Panc1 (cell line): ENCODE measurements around the gene GPR176. TPM values are rescaled to one million over a fixed set of nuclear protein-coding genes. Genes with fewer than 3 reads are reported as not detected.

ENCODE experiments used
- ATAC-seq: fragments of 200-7000 bp; cut with Tn5 transposase; 2 replicates; pipeline ENCODE4 v1.9.1; 2020; ENCODE audit warnings: mild to moderate bottlenecking, moderate library complexity
- BruUV-seq: library from RNA; stranded (reverse); fragments of 400-500 nt; replicated peaks from 2 replicates; lab custom pipeline; 2021; lab: Mats Ljungman, UMichigan
- CTCF ChIA-PET: fragments of 300-600 bp; sonication (Branson Sonifier 250); formaldehyde crosslinking; loops from one replicate; lab custom pipeline; 2022; ENCODE audit warnings: antibody characterized with exemption; lab: Charles Lee
- POLR2A ChIA-PET: fragments of 300-600 bp; sonication (Branson Sonifier 250); formaldehyde crosslinking; loops from one replicate; lab custom pipeline; 2022; ENCODE audit warnings: antibody characterized with exemption; lab: Charles Lee
- DNase-seq: peaks from one replicate; pipeline ENCODE4 v3.0.0-alpha.2; 2010; ENCODE audit warnings: low read depth, low spot score
- H3K27ac ChIP-seq: 2 replicates; pipeline ENCODE4 v1.5.1; 2011; ENCODE audit warnings: mild to moderate bottlenecking, low read length, inconsistent platforms
- H3K27me3 ChIP-seq: fragments of 200-500 bp; sonication (Bioruptor generic); 2 replicates; pipeline ENCODE4 v1.6.0; 2014; ENCODE audit warnings: low read length, inconsistent platforms; ENCODE audit not compliant: control insufficient read depth, insufficient read depth
- H3K36me3 ChIP-seq: fragments of 200-500 bp; sonication (Bioruptor generic); 2 replicates; pipeline ENCODE4 v1.5.1; 2014; ENCODE audit warnings: inconsistent platforms, mild to moderate bottlenecking, low read length, moderate library complexity; ENCODE audit not compliant: control insufficient read depth, insufficient read depth
- H3K4me1 ChIP-seq: 2 replicates; pipeline ENCODE4 v1.5.1; 2011; ENCODE audit warnings: inconsistent platforms, mild to moderate bottlenecking, low read length, moderate library complexity; ENCODE audit not compliant: control insufficient read depth, insufficient read depth
- H3K4me3 ChIP-seq, 2 experiments: 2 replicates each; pipeline ENCODE4 v1.5.1; 2011 to 2012; ENCODE audit warnings: low read depth in 2 of 2, low read length in 2 of 2, mild to moderate bottlenecking in 2 of 2, inconsistent platforms in 1 of 2, moderate library complexity in 1 of 2
- H3K9me3 ChIP-seq: fragments of 200-500 bp; sonication (Bioruptor generic); 2 replicates; pipeline ENCODE4 v1.5.1; 2014; ENCODE audit warnings: low read depth, mild to moderate bottlenecking, inconsistent platforms, low read length, moderate library complexity; ENCODE audit not compliant: control insufficient read depth, insufficient read depth
- POLR2AphosphoS5 ChIP-seq: IDR thresholded peaks from 2 replicates; pipeline ENCODE4 v1.6.1; 2012; ENCODE audit warnings: mild to moderate bottlenecking, low read depth, low read length, moderate library complexity
- SIN3A ChIP-seq: IDR thresholded peaks from 2 replicates; pipeline ENCODE4 v1.6.1; 2012; ENCODE audit warnings: low read depth, mild to moderate bottlenecking, low read length, moderate library complexity, borderline replicate concordance; ENCODE audit not compliant: insufficient read depth
- TCF7L2 ChIP-seq: IDR thresholded peaks from 2 replicates; pipeline ENCODE4 v1.6.1; 2011; ENCODE audit warnings: mild to moderate bottlenecking, low read depth, low read length, inconsistent platforms
- in situ Hi-C: cut with HindIII; loops from 2 replicates; pipeline ENCODE4 v1.10.0; 2016; ENCODE audit warnings: low sequenced_read_pairs, low pct_unique_long_range_greater_than_20kb
- intact Hi-C: fragments of 100-400 bp; cut with micrococcal nuclease; formaldehyde crosslinking; loops from one replicate; pipeline ENCODE4 v1.10.0; 2022; ENCODE audit not compliant: unreplicated experiment
- total RNA-seq: library from RNA; stranded (reverse); gene quantifications from one replicate; pipeline ENCODE4 v1.2.1, GENCODE V29; 2021; ENCODE audit not compliant: unreplicated experiment
- TF ChIP-seq, protein P1 (sequence below): fragments of 450-650 bp; IDR thresholded peaks from 2 replicates; pipeline ENCODE4 v1.5.1; 2017; ENCODE audit warnings: mild to moderate bottlenecking
- TF ChIP-seq, protein P2 (sequence below), 2 experiments: IDR thresholded peaks; 2 replicates each; pipeline ENCODE4 v1.6.1; 2011 to 2012; ENCODE audit warnings: low read depth in 2 of 2, control low read depth in 1 of 2, low read length in 1 of 2, mild to moderate bottlenecking in 1 of 2, moderate library complexity in 1 of 2; ENCODE audit not compliant: insufficient read depth in 1 of 2

GPR176 gene
- total RNA-seq, 1 experiment from 2014 or later: 12.7 TPM

DNA sequence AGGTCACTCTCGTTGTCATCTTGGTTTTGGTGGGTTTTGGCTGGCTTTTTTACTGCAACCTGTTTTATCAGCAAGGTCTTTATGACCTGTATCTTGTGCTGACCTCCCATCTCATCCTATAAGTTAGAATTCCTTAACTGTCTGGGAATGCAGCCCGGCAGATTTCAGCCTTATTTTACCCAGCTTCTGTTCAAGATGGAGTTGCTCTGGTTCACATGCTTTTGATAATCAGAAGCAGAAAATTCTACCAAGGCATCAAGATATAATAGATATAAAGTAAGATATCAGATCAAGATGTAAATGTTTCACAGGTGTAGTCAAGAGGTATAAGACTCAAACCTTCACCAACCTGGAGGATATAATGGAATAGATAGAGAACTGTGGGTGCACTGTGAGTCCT lies 16.0 kb downstream of the GPR176 start:
- Histone ChIP-seq H3K4me3 (no peak overlapping the region), H3K4me1 (no peaks in the 10 kb centered on the region), H3K36me3 (no peaks in the 10 kb centered on the region), H3K27me3 (no peaks in the 10 kb centered on the region; the same call in 1 of the 2 replicates), H3K27ac (no peak overlapping the region), H3K9me3 (no peaks in the 10 kb centered on the region)
- in situ Hi-C loops (no loop called here), intact Hi-C loops (no loop called here)
- no TSS peak for BruUV-seq
- CTCF ChIA-PET: no interaction called here
- no peak for DNase-seq
- TF ChIP-seq, protein P1, sequence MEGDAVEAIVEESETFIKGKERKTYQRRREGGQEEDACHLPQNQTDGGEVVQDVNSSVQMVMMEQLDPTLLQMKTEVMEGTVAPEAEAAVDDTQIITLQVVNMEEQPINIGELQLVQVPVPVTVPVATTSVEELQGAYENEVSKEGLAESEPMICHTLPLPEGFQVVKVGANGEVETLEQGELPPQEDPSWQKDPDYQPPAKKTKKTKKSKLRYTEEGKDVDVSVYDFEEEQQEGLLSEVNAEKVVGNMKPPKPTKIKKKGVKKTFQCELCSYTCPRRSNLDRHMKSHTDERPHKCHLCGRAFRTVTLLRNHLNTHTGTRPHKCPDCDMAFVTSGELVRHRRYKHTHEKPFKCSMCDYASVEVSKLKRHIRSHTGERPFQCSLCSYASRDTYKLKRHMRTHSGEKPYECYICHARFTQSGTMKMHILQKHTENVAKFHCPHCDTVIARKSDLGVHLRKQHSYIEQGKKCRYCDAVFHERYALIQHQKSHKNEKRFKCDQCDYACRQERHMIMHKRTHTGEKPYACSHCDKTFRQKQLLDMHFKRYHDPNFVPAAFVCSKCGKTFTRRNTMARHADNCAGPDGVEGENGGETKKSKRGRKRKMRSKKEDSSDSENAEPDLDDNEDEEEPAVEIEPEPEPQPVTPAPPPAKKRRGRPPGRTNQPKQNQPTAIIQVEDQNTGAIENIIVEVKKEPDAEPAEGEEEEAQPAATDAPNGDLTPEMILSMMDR: no peak
- TF ChIP-seq TCF7L2 (no peak), POLR2AphosphoS5 (no peak)
- TF ChIP-seq, protein P2, sequence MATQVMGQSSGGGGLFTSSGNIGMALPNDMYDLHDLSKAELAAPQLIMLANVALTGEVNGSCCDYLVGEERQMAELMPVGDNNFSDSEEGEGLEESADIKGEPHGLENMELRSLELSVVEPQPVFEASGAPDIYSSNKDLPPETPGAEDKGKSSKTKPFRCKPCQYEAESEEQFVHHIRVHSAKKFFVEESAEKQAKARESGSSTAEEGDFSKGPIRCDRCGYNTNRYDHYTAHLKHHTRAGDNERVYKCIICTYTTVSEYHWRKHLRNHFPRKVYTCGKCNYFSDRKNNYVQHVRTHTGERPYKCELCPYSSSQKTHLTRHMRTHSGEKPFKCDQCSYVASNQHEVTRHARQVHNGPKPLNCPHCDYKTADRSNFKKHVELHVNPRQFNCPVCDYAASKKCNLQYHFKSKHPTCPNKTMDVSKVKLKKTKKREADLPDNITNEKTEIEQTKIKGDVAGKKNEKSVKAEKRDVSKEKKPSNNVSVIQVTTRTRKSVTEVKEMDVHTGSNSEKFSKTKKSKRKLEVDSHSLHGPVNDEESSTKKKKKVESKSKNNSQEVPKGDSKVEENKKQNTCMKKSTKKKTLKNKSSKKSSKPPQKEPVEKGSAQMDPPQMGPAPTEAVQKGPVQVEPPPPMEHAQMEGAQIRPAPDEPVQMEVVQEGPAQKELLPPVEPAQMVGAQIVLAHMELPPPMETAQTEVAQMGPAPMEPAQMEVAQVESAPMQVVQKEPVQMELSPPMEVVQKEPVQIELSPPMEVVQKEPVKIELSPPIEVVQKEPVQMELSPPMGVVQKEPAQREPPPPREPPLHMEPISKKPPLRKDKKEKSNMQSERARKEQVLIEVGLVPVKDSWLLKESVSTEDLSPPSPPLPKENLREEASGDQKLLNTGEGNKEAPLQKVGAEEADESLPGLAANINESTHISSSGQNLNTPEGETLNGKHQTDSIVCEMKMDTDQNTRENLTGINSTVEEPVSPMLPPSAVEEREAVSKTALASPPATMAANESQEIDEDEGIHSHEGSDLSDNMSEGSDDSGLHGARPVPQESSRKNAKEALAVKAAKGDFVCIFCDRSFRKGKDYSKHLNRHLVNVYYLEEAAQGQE (IDR thresholded peaks at IDR 0.05; ENCODE audit: insufficient read depth in 1 of 2, low read depth in 2 of 2, low read length in 1 of 2): no peak
- POLR2A ChIA-PET: no interaction called here
- ATAC-seq: no peak

- in situ Hi-C loops: no loop called here
Measured at GRCh38 chr15:39898317-39898716, 21.7 kb downstream of the GPR176 start.

More at GRCh38 chr15:39898317-39898716, 21.7 kb downstream of the GPR176 start:
- no peak for TF ChIP-seq TCF7L2
- TF ChIP-seq SIN3A: no peak
- TF ChIP-seq POLR2AphosphoS5: no peak
- TF ChIP-seq, protein P1: no peak
- TF ChIP-seq, protein P2 (IDR thresholded peaks at IDR 0.05; ENCODE audit: insufficient read depth in 1 of 2, low read depth in 2 of 2, low read length in 1 of 2): no peak
- Histone ChIP-seq H3K27me3 (no peaks in the 10 kb centered on the region; the same call in 1 of the 2 replicates), H3K36me3 (no peaks in the 10 kb centered on the region), H3K4me1 (no peaks in the 10 kb centered on the region), H3K27ac (no peak overlapping the region), H3K4me3 (no peak overlapping the region), H3K9me3 (no peaks in the 10 kb centered on the region)
- no TSS peak for BruUV-seq
- ATAC-seq: no peak
- DNase-seq: no peak
- ChIA-PET CTCF (no interaction called here), POLR2A (no interaction called here)
- intact Hi-C loops: no loop called here
